Pericardium fibroblast (primary cell): ENCODE data around the gene PRR36. TPM values are rescaled to one million over a fixed set of nuclear protein-coding genes. Genes with fewer than 3 reads are reported as not detected.

ENCODE experiments used
- total RNA-seq: library from RNA; depleted of rRNA; stranded (reverse); fragments of >200 nt; gene quantifications from 2 replicates; pipeline ENCODE4 v1.2.3, GENCODE V29; 2015

PRR36 gene
- not detected in 2 replicates for total RNA-seq

GRCh38 chr19:7874076-7874896, at the start of gene PRR36:
Gene PRR36 (minus strand): TSS chr19:7874390. CDS start chr19:7873689, 701 bp downstream.

GRCh38 chr19:7919610-7920518, 45.7 kb upstream of the PRR36 start, which contains the start of gene SNAPC2:
Gene SNAPC2 (plus strand): TSS chr19:7920338. CDS start chr19:7920367, 29 bp downstream.

GRCh38 chr19:7914598-7915045, 40.4 kb upstream of the PRR36 start, which contains the start of gene TGFBR3L:
Gene TGFBR3L (plus strand): TSS chr19:7914830.

GRCh38 chr19:7903244-7904073, 29.3 kb upstream of the PRR36 start, which contains the start of gene MAP2K7:
Gene MAP2K7 (plus strand): TSS chr19:7903877. CDS start chr19:7903945, 68 bp downstream.

GRCh38 chr19:7888145-7888825, 14.1 kb upstream of the PRR36 start, which contains the start of gene LRRC8E:
Gene LRRC8E (plus strand): TSS chr19:7888510. CDS start chr19:7895604, 7,094 bp downstream.

GRCh38 chr19:7829561-7830271, 44.5 kb downstream of the PRR36 start, which contains the start of gene EVI5L:
Gene EVI5L (plus strand): TSS chr19:7830218. CDS start chr19:7846543, 16,325 bp downstream.

Other genes starting within 250 kb of the PRR36 start
- 27.9 and 35.8 TPM in 2 replicates for gene XAB2, start 244.8 kb downstream of the PRR36 start, total RNA-seq
- gene PET100, start 244.6 kb downstream of the PRR36 start, total RNA-seq, result 14.2 and 32.1 TPM in 2 replicates
- gene PCP2, start 240.7 kb downstream of the PRR36 start, total RNA-seq, result 0.82 TPM in 1 of 2 replicates, not detected in the other
- 5.0 and 16.7 TPM in 2 replicates for gene STXBP2, start 237.3 kb downstream of the PRR36 start, total RNA-seq
- not detected in 2 replicates for gene RETN, start 205.3 kb downstream of the PRR36 start, total RNA-seq
- not detected in 2 replicates for gene MCEMP1, start 197.3 kb downstream of the PRR36 start, total RNA-seq
- gene TRAPPC5, start 193.6 kb downstream of the PRR36 start, total RNA-seq, result 125 and 141 TPM in 2 replicates
- gene FCER2, start 172.3 kb downstream of the PRR36 start, total RNA-seq, result not detected in 2 replicates
- gene CLEC4G, start 142.3 kb downstream of the PRR36 start, total RNA-seq, result not detected in 2 replicates
- not detected in 2 replicates for gene CD209, start 126.9 kb downstream of the PRR36 start, total RNA-seq
- gene CLEC4M, start 111.1 kb downstream of the PRR36 start, total RNA-seq, result not detected in 2 replicates
- 15.0 and 16.5 TPM in 2 replicates for gene EVI5L, start 44.2 kb downstream of the PRR36 start, total RNA-seq
- 3.1 and 3.9 TPM in 2 replicates for gene LRRC8E, start 14.1 kb upstream of the PRR36 start, total RNA-seq
- gene MAP2K7, start 29.5 kb upstream of the PRR36 start, total RNA-seq, result 9.5 and 18.7 TPM in 2 replicates
- not detected in 2 replicates for gene TGFBR3L, start 40.4 kb upstream of the PRR36 start, total RNA-seq
- gene SNAPC2, start 45.9 kb upstream of the PRR36 start, total RNA-seq, result 32.7 and 46.4 TPM in 2 replicates
- gene CTXN1, start 51.7 kb upstream of the PRR36 start, total RNA-seq, result 4.1 and 4.4 TPM in 2 replicates
- gene TIMM44, start 69.3 kb upstream of the PRR36 start, total RNA-seq, result 71.1 and 74.3 TPM in 2 replicates
- gene ELAVL1, start 131.3 kb upstream of the PRR36 start, total RNA-seq, result 23.1 and 23.2 TPM in 2 replicates
- not detected in 2 replicates for gene CCL25, start 178.4 kb upstream of the PRR36 start, total RNA-seq